Stomach (tissue), 9 donors: ENCODE results near the gene DUSP11. TPM values are rescaled to one million over a fixed set of nuclear protein-coding genes. Genes with fewer than 3 reads are reported as not detected.
A peak's percentile ranks its signal among the peaks of the same experiment; 100 is the strongest.
"Not testable (repeated sequence)": the region's sequence is repeated elsewhere in the genome, so short reads cannot be mapped to it uniquely, and the experiment has no call there.

Experiments
- DNase-seq, 2 donors: peaks; one replicate each; pipeline versions ENCODE4 v3.0.0 to v3.0.0-alpha.2; 2013 to 2019
- H3K27ac ChIP-seq, 5 donors: fragments of 200-600 bp in 4 of 5; sonication (generic) in 4 of 5; one replicate each; pipeline ENCODE4 v1.5.1; 2013 to 2019; ENCODE audit warnings: mild to moderate bottlenecking in 1 of 5, moderate library complexity in 1 of 5
- H3K27me3 ChIP-seq, 3 donors: fragments of 200-600 bp; sonication (generic); one replicate each; pipeline ENCODE4 v1.5.1; 2017 to 2019; ENCODE audit warnings: mixed run types in 1 of 3
- H3K36me3 ChIP-seq, 4 donors: fragments of 200-600 bp; sonication (generic); 1 replicate in 3 of 4; 2 replicates in 1 of 4; pipeline ENCODE4 v1.5.1; 2016 to 2019
- H3K4me1 ChIP-seq, 4 donors: fragments of 200-600 bp; sonication (generic); one replicate each; pipeline ENCODE4 v1.5.1; 2016 to 2019
- H3K4me3 ChIP-seq, 4 donors: fragments of 200-600 bp; sonication (generic) in 3 of 4; one replicate each; pipeline ENCODE4 v1.5.1; 2016 to 2019; ENCODE audit warnings: mild to moderate bottlenecking in 1 of 4
- H3K9me3 ChIP-seq, 4 donors: fragments of 200-600 bp; sonication (generic); one replicate each; pipeline ENCODE4 v1.5.1; 2016 to 2019
- EP300 ChIP-seq: sonication (generic); formaldehyde crosslinking; IDR thresholded peaks from one replicate; pipeline ENCODE4 v1.6.1; 2017; ENCODE audit warnings: antibody characterized with exemption
- POLR2A ChIP-seq, 4 donors: fragments of 450-650 bp; IDR thresholded peaks; one replicate each; pipeline ENCODE4 v1.6.1; 2016; ENCODE audit warnings: antibody characterized with exemption in 4 of 4, control low read depth in 2 of 4, mild to moderate bottlenecking in 1 of 4, moderate library complexity in 1 of 4
- POLR2AphosphoS5 ChIP-seq, 3 donors: sonication (generic); formaldehyde crosslinking; IDR thresholded peaks; one replicate each; pipeline ENCODE4 v1.6.1; 2016; ENCODE audit warnings: antibody characterized with exemption in 3 of 3
- WGBS, 5 donors: extraction: QIAGEN DNeasy Blood & Tissue Kit in 3 of 5; methylation state at CpG; one replicate each; pipeline versions ENCODE4 v1.1.5 to v1.1.7; 2013 to 2018; 5-methylcytosine and 5-hydroxymethylcytosine counted together
- intact Hi-C: fragments of 100-400 bp; cut with DNase I; formaldehyde crosslinking; loops from one replicate; pipeline ENCODE4 v1.15.1; 2023; ENCODE audit warnings: low total_unique reads
- polyA plus RNA-seq, 3 donors: library from polyadenylated mRNA; stranded (reverse); fragments of 200-250 nt; gene quantifications; one replicate each; pipeline ENCODE4 v1.2.3, GENCODE V29; 2013
- total RNA-seq, 5 donors: library from RNA; depleted of rRNA; stranded (reverse); fragments of >200 nt; gene quantifications; one replicate each; pipeline versions ENCODE4 v1.1.0 to v1.2.3, GENCODE V29; 2014 to 2016
- TF ChIP-seq, protein P1 (sequence below), 7 experiments: fragments of 450-650 bp in 4 of 7; fragments of 200-600 bp in 3 of 7; sonication (generic) in 3 of 7; IDR thresholded peaks; one replicate each; pipeline ENCODE4 v1.5.1; 2016 to 2019; ENCODE audit warnings: antibody characterized with exemption in 7 of 7, control low read depth in 2 of 7, mild to moderate bottlenecking in 1 of 7
- donor health status: healthy with polysubstance abuse.
- donor health status: Bipolar disorder and iron deficiency.
- donor health status: healthy.

The DUSP11 gene
- total and polyA plus RNA-seq, 8 donors, result 9.0 to 45.2 (median 16.9) TPM

DNA sequence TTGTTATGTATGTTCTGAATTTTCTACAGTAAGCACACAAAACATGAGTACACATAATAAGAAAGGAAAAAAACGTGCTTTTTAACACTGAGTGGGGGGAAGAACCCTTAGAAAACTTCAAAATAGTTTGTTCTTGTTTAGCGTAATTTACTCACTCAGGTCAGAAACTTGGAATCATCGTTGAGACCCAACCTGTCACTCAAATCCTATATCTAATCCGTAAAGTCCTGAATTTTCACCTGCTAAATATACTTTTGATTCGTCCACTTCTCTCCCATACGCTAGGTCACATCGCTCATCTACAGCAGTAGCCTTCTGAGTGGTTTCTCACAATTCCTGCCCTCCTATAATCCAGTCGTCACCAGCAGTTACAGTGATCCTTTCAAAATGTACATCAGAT, 43.5 kb downstream of the DUSP11 start:
- DNase-seq, result no peak
- H3K9me3 ChIP-seq, result no peaks in the 10 kb centered on the region
- peak overlapping the region; percentile 57 to 96 (median 88) for H3K4me3 ChIP-seq
- intact Hi-C loops, result no loop called here
- H3K4me1 ChIP-seq, result peaks cover 7 to 28% (median 22%) of the 10 kb centered on the region in 4 donors
- 10 to 15% (median 11%) methylated on average over 8 of the region's 8 CpGs for WGBS, 5 donors
- H3K36me3 ChIP-seq, result peaks cover 13 to 34% (median 34%) of the 10 kb centered on the region in 4 donors
- no peaks in the 10 kb centered on the region for H3K27me3 ChIP-seq
- H3K27ac ChIP-seq, result peak overlapping the region in 4 of 5 donors; percentile 69 to 86 (median 80)
- TF ChIP-seq POLR2AphosphoS5 (IDR thresholded peaks at IDR 0.05), result no peak
- TF ChIP-seq POLR2A (IDR thresholded peaks at IDR 0.05), result no peak

DNA sequence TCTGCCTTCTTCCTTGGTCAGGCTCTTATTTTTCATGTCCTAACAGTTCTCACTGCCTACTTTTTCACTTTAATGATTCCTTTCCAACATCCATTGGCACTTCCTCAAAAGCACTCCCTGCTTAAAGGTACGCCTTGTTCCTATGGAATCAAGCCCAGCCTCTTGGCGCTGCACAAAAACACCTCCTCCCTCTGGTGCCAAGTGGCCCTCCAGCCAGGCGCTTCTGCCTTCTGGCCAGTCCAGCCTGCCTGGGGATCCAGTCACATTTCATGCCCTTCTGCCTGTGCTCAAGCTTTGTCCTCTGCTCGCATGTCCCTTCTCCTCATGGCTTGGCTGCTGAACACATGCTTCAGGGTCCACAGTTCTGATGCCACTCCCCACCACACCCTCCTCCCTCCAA, 49.1 kb downstream of the DUSP11 start:
- Histone ChIP-seq H3K27me3 (no peaks in the 10 kb centered on the region), H3K27ac (no peak overlapping the region), H3K9me3 (no peaks in the 10 kb centered on the region), H3K4me3 (no peak overlapping the region), H3K36me3 (peaks cover 24 to 73% (median 70%) of the 10 kb centered on the region in 4 donors), H3K4me1 (peaks cover 0 to 13% (median 3%) of the 10 kb centered on the region in 4 donors)
- 70 to 90% (median 81%) methylated on average over 4 of the region's 4 CpGs for WGBS, 5 donors
- DNase-seq, result peak in 1 of 2 donors; percentile 38
- intact Hi-C loops, result no loop called here
- TF ChIP-seq EP300, result no peak
- TF ChIP-seq, protein P1, sequence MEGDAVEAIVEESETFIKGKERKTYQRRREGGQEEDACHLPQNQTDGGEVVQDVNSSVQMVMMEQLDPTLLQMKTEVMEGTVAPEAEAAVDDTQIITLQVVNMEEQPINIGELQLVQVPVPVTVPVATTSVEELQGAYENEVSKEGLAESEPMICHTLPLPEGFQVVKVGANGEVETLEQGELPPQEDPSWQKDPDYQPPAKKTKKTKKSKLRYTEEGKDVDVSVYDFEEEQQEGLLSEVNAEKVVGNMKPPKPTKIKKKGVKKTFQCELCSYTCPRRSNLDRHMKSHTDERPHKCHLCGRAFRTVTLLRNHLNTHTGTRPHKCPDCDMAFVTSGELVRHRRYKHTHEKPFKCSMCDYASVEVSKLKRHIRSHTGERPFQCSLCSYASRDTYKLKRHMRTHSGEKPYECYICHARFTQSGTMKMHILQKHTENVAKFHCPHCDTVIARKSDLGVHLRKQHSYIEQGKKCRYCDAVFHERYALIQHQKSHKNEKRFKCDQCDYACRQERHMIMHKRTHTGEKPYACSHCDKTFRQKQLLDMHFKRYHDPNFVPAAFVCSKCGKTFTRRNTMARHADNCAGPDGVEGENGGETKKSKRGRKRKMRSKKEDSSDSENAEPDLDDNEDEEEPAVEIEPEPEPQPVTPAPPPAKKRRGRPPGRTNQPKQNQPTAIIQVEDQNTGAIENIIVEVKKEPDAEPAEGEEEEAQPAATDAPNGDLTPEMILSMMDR (IDR thresholded peaks at IDR 0.05), result no peak
- TF ChIP-seq POLR2AphosphoS5 (IDR thresholded peaks at IDR 0.05), result no peak
- TF ChIP-seq POLR2A (IDR thresholded peaks at IDR 0.05), result no peak

DNA sequence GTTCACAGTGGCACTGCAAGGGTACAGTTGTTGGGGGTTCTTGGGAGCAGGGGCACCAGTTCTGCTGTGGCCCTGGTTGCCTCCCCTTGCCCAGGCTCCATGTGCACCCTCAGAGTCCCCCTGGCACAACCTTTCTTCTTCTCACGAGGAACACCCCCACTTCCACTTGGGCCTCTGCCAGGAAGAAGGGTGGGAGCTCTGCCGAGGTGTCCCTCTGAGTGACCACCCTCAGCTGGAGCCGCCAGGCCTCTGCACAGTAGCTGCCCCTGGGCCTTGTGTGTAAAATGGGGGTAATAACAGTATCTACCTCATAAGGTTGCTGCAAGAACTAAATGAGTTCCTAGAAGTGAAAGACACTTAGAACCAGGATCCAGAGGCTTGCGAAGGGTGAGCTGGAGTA, 51.2 kb downstream of the DUSP11 start:
- TF ChIP-seq POLR2AphosphoS5 (IDR thresholded peaks at IDR 0.05), result no peak
- no peak for TF ChIP-seq EP300
- Histone ChIP-seq H3K36me3 (peaks cover 24 to 64% (median 60%) of the 10 kb centered on the region in 4 donors), H3K27ac (no peak overlapping the region), H3K27me3 (no peaks in the 10 kb centered on the region), H3K4me1 (no peaks in the 10 kb centered on the region), H3K4me3 (no peak overlapping the region), H3K9me3 (no peaks in the 10 kb centered on the region)
- 75 to 86% (median 78%) methylated on average over 4 of the region's 4 CpGs for WGBS, 5 donors
- no peak for DNase-seq
- intact Hi-C loops, result no loop called here

DNA sequence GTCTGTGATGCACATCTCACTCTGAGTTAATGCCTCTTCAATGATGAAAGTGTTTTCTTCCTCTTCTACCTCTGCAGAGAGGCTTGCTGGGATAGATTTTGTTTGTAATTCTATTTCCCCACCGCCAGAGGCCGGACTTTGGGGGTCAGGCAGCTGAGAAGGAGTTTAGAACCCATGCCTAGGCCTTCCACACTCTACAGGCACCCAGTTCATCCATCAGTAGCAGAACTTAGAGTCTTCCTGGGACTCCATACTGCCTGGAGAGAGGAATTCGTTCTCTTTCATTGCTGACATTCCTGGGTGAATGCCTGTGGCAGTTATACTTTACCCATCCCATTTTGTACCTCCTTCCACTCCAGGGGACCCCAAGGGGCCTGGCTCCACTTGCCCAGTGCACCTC, 51.9 kb downstream of the DUSP11 start:
- H3K9me3 ChIP-seq, result no peaks in the 10 kb centered on the region
- no peak overlapping the region for H3K4me3 ChIP-seq
- WGBS, 5 donors, result 79 to 84% (median 83%) methylated on average over 3 of the region's 3 CpGs
- H3K27me3 ChIP-seq, result no peaks in the 10 kb centered on the region
- no peak for DNase-seq
- intact Hi-C loops, result no loop called here
- peaks cover 24 to 57% (median 53%) of the 10 kb centered on the region in 4 donors for H3K36me3 ChIP-seq
- no peaks in the 10 kb centered on the region for H3K4me1 ChIP-seq
- TF ChIP-seq POLR2A (IDR thresholded peaks at IDR 0.05) (no peak), EP300 (no peak), POLR2AphosphoS5 (IDR thresholded peaks at IDR 0.05) (no peak)
- TF ChIP-seq, protein P1 (IDR thresholded peaks at IDR 0.05), result no peak
- no peak overlapping the region for H3K27ac ChIP-seq

DNA sequence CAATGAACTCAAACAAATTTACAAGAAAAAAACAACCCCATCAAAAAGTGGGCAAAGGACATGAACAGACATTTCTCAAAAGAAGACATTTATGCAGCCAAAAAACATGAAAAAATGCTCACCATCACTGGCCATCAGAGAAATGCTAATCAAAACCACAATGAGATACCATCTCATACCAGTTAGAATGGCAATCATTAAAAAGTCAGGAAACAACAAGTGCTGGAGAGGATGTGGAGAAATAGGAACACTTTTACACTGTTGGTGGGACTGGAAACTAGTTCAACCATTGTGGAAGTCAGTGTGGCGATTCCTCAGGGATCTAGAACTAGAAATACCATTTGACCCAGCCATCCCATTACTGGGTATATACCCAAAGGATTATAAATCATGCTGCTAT, 53.2 kb downstream of the DUSP11 start:
- H3K4me3 ChIP-seq, H3K4me1 ChIP-seq, H3K27ac ChIP-seq, intact Hi-C loops, H3K9me3 ChIP-seq, H3K27me3 ChIP-seq, DNase-seq: not testable (repeated sequence)
- 86 to 88% methylated on average over 1 of the region's 1 CpG; no CpG with 5 or more reads in 3 of the 5 donors for WGBS, 5 donors
- peaks cover 11 to 43% (median 39%) of the 10 kb centered on the region in 4 donors for H3K36me3 ChIP-seq

DNA sequence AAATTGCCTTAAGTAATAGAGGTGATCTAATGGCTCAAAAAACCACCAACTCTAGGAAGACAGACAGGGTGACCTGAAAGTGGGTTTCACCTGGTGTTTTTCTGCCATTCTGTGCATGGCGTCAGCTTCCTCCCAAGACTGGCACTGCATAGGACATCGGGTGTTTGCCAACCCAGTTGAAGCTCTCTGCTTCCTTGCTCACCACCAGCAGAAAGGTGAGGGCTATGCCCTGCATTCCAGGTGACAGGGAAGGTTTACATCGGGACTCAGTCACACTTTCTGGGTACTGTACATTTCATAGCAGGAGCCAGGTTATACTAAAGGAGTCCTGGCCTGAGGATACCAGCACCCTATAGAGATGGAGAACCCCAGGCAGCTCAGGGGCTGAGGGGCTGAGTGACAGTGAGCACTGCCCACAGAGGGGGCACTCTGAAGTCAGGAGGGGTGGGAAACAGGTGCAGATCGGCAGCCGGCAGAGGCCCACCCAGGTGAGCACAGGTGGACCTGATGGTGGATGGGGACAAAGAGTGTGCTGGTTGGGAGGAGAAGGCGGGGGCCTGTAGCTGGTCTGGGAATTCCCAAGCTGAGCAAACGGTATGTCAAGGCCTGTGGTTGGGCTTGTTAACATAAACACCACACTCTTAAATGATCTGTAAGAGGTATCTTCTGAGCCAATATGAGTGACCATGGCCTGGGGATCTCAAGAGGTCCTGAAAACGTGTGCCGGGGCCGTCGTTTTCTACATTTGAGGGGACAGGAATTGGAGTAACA, 60.9 kb downstream of the DUSP11 start:
- intact Hi-C loops, result no loop called here
- WGBS, 5 donors, result 70 to 86% (median 82%) methylated on average over 11 of the region's 11 CpGs
- no peak overlapping the region for H3K27ac ChIP-seq
- no peak for DNase-seq
- H3K9me3 ChIP-seq, result no peaks in the 10 kb centered on the region
- TF ChIP-seq EP300, result no peak
- TF ChIP-seq POLR2A (IDR thresholded peaks at IDR 0.05), result no peak
- TF ChIP-seq, protein P1 (IDR thresholded peaks at IDR 0.05), result no peak
- no peak for TF ChIP-seq POLR2AphosphoS5 (IDR thresholded peaks at IDR 0.05)
- H3K4me1 ChIP-seq, result no peaks in the 10 kb centered on the region
- no peaks in the 10 kb centered on the region for H3K27me3 ChIP-seq
- no peaks in the 10 kb centered on the region for H3K36me3 ChIP-seq
- no peak overlapping the region for H3K4me3 ChIP-seq
